HG03571 (cell line): ENCODE measurements around the gene SKI.

Experiments
- ATAC-seq: cut with Tn5 transposase; IDR thresholded peaks from one replicate; pipeline ENCODE4 v1.9.1; 2021; ENCODE audit not compliant: unreplicated experiment

Gene SKI

DNA sequence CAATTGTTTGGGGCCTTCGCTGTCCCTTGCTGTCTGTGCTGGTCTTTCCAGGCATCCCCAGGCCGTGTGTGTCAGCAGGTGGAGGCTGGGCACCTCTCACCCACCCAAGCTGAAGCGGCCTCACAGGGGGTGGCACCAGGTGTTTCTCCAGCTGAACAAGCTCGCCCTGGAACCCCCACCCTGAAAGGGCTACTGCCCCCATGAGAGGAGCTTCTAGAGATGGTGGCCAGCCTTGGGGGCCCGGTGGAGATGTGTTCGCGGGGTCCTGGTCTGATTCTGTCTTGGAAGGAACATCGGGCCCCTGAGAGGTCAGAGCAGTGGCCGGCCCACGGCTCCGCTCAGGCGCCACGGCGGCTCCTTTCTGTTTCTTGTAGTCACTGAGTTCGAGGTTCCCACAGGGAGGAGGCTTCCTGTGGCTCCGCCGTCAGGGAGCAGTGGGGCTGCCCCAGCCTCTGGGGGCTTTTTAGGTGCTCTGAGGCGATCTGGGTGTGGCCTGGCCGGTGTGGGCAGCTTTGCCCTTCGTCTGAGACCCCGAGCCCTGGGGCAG, 46.9 kb downstream of the SKI start:
- ATAC-seq = no peak

DNA sequence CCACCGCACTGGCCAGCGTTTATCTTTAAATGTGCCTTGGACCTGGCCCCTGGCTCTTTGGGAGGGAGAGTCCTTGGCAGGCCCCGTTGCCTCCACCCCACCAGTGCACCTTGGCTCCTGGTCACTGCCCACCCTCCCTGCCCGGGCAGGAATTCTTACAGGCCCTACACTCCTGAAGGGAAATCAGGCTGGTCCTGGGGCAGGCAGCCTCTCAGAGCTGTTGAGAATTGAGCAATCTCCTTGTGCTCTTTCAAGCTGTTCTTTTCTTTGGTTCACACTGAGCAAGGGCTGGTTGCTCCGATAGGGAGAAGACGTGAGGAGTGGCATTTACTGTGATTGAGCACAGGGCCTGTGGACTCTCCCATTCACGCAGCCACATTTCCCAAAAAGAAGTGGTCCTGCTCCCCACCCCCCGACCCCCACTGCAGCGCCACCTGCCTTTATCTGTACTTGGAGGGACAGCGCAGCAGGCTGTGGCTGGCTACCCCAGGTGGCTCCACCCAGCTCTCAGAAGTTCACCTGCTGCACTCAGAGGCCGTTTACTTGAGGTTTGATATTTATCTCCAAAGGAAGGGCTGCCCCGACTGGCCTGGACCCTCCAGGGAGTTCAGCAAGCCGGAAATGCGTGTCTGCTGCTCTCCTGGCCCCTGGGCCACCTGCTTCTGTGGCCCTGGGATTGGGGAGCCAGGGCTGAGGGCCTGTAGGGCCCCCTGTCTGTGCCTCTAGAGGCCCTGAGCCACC, 47.8 kb downstream of the SKI start:
- ATAC-seq = no peak

DNA sequence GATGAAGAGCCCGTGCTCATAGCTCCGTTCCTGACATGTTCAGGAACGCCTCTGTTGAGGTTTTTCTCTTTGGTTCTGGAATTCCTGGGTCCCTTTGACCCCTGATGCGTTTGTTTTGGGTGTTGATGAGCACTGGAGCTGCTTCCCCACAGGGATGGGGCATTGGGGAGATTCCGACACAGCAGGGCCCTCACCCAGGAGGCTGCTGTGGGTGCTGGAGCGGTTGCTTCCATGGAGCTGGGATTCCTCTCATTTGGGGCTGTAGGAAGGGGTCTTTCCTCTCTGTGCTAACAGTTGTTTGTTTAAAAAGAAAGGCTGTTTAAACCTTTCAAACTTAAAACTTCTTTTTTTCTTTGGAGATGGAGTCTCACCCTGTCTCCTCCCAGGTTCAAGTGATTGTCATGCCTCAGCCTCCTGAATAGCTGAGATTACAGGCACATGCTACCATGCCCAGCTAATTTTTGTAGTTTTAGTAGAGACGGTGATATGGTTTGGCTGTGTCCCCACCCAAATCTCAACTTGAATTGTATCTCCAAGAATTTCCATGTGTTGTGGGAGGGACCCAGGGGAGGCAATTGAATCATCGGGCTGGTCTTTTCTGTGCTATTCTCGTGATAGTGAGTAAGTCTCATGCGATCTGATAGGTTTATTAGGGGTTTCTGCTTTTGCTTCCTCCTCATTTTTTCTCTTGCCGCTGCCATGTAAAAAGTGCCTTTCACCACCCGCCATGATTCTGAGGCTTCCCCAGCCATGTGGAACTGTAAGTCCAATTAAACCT, 48.9 kb downstream of the SKI start:
- ATAC-seq = no peak

DNA sequence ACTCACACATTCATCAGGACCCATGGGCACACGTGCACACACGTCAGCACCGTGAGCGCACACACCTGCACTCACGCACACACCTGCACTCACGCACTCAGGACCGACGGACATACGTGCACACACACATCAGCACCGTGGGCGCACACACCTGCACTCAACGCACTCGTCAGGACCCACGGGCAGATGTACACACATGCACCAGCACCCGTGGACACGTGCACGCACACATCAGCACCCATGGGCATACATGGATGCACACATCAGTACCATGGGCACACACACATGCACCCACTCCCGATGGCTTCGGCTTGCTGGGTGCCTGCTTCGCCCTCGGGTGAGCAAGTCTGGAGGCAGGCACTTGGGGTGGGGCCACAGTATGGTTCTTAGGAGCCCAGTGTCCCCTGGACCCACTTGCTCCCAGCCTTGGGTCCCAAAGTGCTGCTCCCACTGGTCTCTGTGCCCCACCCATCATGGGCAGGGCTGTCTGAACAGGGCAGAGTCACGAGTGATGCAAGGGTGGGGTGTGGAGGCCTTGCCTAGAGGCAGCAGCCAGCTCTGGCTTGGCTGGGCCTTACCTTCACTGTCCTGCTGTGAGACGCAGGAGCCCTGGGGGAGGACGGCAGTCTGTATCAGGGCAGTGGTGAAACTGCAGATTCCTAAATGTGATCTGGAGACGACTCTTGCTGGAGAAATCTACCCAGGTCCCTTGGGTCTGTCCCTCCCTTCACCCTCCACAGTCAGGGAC, 49.8 kb downstream of the SKI start:
- ATAC-seq = no peak

DNA sequence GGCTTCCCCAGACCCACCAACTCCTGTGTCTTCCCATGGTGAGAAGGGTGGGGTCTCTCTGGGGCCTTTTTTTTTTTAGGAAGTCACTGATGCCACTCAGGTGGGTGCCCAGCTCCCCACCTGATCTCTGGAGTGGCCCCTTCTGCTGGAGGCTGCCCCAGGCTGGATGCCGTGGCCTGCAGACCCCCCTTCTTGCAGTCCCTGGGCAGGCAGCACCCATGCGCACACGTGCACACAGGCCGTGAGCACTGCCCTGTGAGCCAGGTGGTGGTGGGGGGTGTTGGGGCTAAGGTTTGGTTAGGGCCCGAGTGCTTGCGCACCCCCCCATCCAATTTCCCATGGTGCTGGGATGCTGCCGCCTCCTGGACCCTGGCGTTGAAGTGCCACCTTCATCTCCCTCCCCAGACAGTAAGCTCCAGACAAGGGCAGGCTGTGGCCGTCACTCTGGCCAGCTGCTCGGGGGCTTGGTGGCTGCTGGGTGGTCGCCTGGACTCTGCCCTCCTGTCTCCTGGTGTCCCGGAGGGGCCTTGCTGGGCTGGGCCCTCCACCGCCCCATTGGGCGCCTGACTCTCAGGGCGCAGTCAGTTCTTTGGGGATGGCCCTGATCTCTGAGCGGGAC, 50.6 kb downstream of the SKI start:
- no peak for ATAC-seq

DNA sequence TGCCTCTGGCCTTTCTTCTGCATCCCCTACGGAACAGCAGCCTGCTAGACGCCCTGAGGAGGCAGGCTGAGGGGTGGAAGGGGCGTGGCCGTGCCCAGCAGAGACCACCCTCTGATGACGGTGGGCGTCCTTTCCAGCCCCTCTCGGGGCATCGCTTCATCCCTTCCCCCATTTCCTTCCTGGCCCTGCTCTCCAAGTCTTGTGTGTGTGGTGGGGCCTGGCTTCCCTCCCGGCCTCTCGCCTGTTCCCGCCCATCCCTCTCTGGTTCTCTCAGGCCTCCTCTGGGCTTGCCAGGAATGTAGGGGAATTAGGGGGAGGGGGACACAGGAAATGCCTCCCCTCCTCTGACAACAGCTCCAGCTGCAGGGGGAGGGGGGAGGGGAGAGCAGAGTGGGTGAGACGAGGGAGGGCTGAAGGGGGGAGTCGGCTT, 51.1 kb downstream of the SKI start:
- ATAC-seq = no peak

DNA sequence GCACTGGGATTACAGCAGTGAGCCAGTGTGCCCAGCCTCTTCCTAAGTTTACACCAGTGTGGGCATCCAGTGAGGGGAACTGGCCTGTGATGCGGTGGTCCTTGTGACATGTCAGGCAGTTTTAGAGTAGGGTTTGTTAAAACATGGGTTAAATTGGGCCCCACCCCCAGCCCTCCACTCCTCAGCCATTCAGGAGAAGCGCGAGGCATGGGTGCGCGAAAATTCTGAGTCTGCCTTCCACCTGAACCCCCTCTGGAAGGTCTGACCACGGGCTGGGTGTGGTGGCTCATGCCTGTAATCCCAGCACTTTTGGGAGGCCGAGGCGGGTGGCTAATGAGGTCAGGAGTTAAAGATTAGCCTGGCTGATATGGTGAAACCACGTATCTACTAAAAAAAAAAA, 51.7 kb downstream of the SKI start:
- ATAC-seq = no peak

DNA sequence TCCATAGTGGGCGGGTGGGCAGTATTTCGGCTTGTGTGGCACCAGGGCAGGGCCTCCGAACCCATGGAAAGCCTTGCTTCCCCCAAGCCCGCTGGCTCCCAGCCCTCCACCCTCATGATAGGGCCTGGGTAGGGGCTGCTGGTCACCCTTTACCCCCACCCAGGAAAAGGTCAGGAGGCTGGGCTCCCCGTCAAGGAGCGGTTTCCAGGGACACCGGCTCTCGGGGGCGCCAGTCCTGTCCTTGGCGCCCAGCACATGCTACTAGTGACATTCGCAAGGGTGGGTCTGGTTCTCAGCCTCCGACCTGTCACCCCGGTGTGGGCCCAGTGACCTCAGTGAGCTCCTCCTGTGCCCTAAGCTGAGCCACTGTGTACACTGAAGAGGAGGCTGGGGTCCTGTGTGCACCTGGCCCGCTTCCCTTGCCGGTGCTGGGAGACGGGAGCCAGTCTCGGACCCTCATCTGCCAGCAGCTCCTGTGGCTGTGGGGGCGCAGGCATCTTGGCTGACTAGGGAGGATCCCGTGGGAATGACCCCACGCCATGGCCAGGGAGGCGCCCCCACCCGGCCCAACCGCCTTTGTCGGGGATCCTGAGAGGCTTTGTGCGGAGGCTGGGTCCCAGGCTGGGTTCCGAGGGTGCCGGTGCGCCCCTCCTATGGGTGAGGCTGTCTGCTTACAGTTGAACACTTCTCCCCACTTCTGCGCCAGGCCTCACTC, 54.6 kb downstream of the SKI start:
- ATAC-seq = no peak

DNA sequence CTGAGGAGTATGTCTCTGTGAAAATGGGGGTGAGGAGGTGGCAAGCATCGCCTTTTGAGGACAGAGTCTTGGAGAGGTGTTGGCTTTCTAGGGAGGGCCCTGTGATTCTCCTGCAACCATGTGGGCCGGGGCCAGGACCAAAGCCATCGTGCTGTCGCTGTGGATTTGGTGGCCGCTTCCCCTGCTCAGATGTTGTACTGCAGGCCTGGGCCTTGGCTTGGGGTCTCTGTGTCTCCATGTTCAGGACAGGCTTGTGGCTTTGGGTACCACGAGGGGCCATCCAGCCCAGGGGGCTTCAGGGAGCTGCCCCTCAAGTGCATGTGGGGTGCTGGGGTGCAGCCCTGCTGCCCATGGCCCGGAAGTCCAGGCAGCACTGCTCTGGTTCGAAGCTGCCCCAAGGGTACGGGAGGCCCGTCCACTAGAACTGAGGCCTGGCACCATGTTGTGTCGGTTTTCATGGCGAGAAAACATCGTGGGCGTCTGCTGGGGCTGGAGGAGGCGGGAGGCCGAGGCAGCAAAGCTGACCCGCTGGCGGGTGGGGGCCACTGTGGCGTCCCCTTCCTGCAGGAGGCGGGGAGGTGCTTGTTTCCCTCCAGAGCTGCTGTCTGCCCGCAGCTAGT, 55.4 kb downstream of the SKI start:
- ATAC-seq = no peak

DNA sequence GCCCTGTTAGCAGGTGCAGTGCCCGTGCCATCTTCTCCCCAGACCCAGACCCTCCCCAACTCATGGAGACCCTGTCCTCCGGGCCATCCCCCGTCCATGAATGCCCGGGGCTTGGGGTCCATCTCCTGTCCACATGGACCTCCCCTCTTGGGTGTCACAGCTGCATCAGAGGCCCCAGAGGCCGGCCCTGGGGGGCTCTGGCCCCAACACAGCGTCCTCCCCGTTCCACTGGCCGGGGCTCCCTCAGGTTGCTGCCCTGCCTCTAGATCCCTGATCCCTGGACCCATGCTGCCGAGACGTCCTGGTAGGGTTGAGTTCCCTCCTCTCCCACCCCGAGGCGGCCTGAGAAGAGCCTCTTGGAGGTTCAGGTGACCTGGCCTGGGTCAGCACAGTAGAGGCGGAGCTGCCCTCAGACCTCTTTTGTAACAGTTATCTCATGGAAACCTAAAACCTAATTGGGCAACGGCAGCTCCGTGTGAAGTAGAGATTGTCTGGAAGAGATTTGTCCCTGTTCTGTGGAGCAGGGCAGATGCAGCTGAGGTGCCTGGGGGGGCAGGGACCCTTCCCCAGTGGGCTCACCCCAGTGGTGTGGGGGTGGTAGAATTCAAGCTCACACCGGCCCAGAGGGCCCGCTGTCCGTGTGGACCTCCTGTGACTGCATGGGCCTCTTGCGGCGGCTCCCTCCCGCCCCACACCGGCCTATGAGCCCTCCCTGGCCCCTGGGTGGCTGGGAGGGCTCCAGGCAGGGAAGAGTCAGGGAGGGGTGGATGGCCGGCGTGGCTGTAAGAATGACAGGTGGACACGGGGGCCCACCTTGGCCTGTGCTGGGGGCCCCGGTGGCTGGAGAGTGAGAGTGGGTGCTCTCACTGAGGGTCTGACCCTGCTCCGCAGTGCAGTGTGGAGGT, 56.1 kb downstream of the SKI start:
- ATAC-seq = no peak

DNA sequence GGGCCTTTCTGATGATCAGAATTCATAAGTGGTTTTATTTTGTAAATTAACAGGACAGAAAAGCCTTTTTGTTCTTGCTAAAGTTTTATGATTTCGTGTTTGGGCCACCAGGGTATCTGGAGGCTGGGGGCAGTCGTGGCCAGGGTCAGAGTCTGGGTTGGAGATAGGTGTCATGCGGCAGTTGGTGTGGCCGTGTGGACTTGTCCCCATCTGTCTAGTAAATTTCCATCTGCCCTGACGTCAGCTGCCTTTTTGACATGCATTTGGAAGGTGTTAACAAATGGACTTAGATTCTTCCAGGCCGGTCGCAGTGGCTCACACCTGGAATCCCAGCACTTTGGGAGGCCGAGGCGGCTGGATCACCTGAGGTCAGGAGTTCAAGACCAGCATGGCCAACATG, 56.8 kb downstream of the SKI start:
- no peak for ATAC-seq

DNA sequence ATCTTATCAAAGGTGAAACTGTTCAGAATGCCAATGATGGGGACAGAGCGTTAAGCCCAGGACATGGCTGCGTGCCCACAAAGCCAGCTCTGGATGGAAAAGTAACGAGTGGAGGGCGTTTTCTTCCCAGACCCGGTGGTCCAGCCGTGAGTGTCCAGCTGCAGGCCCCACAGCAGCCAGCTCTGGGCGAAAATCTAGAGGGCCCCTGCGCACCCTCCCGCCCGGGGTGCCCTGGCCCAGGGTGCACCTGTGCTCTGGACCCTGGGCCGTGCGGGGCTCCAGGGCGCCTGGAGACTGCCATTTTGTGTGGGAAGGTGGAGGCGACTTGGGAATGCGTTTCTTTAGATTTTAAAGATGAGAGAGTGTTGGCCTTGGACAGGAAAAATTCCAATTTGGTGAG, 58.8 kb downstream of the SKI start:
- no peak for ATAC-seq

DNA sequence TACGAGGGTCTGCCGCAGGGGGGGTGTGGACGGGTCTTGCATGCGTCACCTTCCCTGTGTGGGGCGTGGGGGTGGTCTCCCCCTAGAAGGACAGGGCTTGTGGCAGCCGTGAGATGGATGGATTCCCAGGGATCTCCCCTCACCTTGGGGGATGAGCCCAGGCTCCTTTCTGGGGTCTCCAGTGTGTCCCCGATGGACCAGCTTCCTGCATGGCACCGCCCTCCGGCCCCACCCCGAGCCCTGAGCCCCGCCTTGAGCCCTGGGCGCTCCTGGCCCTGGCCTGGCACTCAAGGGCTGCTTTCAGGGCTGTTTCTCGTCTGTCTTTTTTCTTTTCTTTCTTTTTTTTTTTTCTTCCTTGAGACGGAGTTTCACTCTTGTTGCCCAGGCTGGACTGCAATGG, 59.5 kb downstream of the SKI start:
- no peak for ATAC-seq

DNA sequence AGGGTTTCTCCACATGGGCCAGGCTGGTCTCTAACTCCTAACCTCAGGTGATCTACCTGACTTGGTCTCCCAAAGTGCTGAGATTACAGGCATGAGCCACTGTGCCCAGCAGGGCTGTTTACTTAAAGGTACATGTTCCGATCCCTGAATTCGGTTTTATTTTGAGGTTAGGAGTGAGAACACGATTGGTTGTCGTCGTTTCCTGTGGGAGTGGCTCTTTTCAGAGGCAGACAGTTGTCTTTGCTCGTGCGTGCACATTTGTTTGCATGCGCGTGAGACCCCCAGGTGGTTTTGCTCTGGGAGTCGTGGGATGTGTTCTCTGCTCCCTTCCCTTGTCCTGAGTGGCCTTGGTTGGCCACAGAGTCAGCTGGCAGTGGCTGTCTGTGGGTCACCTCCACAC, 60.2 kb downstream of the SKI start:
- no peak for ATAC-seq

DNA sequence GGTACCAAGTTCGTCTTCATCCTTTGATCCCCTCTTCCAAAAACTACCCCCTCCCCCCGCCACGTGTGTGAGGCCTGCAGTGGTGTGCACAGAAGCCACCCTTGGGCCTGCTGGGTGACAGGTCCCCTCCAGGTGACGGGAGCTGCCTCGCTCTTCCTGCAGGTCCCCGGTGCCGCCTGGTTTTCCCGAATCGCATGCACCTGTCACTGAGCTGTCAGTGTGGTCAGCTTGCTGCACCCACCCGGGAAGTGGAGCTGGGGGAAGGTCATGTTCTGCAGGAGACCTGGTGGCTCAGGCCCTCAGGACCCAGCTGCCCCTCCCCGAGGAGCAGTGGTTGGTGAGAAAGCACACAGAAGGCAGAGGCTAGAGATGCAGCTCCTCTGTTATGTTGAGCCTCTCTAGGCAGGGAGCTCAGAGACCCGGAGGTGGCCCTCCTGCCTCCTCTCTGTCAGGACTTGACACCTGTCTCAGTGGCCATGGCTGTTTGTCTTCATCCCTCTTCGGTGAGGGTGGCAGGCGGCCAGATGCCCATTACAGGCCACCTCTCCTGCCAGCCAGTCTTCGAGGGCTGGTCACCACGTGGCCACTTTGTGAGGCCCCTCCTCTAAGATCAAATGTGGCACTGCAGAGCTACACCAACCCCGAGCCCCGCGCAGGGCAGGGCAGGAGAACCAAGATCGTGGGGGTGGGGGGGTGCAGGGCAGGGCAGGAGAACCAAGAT, 60.9 kb downstream of the SKI start:
- no peak for ATAC-seq

DNA sequence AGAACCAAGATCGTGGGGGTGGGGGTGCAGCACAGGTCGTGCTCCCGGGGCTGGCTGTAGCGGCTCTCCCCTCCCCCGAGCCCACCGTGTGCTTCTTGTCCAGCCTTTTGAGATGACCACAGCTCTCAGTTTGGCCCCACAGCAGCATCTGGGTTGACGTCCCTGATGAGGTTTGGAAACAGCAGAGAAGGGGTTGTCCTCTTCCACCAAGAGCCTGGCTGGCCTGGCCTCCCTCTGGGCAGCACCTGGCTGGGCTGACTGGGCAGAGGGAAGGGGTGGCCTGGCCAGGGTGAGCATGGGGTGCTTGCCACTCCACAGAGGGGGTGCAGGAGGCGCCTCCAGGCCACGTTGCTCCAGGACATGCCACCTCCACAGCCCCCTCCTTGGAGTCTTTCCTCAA, 61.5 kb downstream of the SKI start:
- ATAC-seq = no peak

DNA sequence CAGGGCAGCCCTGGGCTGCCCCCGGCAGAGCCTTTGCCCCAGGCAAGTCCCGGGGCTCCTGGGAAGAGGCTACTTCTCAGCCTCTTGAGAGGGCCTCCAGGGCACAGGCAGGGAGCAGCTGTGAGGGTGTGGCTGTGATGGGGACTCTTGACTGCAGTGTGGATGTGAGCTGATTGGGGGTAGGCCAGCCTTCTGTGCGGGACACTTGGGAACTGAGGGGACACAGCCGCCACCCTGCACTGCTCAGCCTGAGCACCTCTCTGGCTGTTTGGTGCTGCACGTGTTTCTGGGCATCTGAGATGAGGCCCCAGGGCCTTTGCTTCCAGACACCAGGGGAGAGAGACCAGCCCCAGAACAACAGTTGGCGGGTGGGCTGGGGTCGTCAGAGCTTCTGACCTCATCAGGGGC, 62.1 kb downstream of the SKI start:
- ATAC-seq = peak; percentile 28
